ENCODE measurements around the gene FOSB. TPM values are rescaled to one million over a fixed set of nuclear protein-coding genes. Genes with fewer than 3 reads are reported as not detected.

The FOSB gene
- total and polyA plus RNA-seq, 9 of the 15 experiments (the other 6 are each of a cell fraction or from before 2014, with no cell fraction given): 0.11 to 2.7 (median 0.73) TPM

DNA sequence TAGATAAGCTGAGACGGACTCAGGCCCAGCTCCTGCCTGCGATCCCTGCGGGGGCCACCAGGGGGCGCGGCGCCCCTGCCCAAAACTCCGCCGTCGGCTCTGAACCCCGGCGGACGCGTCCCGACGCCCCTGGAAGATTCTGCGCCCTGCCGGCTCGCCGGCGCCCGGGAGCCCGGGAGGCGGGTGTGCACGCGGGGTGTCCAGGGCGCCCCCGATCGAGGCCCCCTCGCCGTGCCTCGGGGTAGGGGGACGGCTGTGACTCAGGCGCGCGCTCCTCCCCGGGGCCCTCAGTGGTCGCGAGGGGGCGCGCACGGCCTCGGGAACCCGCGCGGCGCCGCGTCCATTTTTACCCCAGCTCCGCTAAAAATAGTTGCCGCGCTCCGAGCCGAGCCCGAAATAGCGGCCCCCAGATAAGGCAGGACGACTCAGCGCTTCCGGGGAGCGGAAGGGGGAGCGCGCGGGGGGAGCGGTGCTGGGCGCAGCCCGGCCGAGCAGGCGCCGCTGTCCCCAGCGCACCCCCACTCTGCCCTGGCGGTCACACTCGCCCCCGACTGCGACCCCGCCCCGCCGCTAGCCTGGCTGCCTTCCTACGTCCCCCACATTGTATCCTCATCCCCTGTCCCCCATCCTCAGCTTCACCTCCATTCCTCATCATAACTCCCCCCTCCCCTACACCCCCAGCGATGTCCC lies 28.1 kb upstream of the FOSB start (continued):
- peak in 1 of 2 experiments; percentile 98; a peak in 2 of 4 replicates for TF ChIP-seq TBL1XR1 (IDR thresholded peaks at IDR 0.05; ENCODE audit: low read length in 2 of 2)
- peak; percentile 77; the same call in 1 of the 2 replicates for TF ChIP-seq TGIF2 (CRISPR knock-in tag; IDR thresholded peaks at IDR 0.05)
- peak; percentile 86 to 90 for TF ChIP-seq NONO (IDR thresholded peaks at IDR 0.05; ENCODE audit: low read depth in 2 of 2, low read length in 1 of 2)
- TF ChIP-seq TBP (optimal IDR thresholded peaks at IDR 0.05; ENCODE audit: low read depth, low read length): peak; percentile 67
- TF ChIP-seq MEF2D (tag; conservative IDR thresholded peaks at IDR 0.05; ENCODE audit: low read depth): peak; percentile 100
- no peak for TF ChIP-seq HDAC2 (IDR thresholded peaks at IDR 0.05)
- peak; percentile 82 for TF ChIP-seq ZFX (CRISPR knock-in tag; IDR thresholded peaks at IDR 0.05)
- TF ChIP-seq PCBP1 (IDR thresholded peaks at IDR 0.05; ENCODE audit: low read depth, low read length, poor library complexity, severe bottlenecking): peak; percentile 93
- no peak for TF ChIP-seq BRD9 (IDR thresholded peaks at IDR 0.05; ENCODE audit: low read depth, partially characterized antibody)
- TF ChIP-seq BCL6 (CRISPR knock-in tag; IDR thresholded peaks at IDR 0.05): no peak
- TF ChIP-seq, protein P1, sequence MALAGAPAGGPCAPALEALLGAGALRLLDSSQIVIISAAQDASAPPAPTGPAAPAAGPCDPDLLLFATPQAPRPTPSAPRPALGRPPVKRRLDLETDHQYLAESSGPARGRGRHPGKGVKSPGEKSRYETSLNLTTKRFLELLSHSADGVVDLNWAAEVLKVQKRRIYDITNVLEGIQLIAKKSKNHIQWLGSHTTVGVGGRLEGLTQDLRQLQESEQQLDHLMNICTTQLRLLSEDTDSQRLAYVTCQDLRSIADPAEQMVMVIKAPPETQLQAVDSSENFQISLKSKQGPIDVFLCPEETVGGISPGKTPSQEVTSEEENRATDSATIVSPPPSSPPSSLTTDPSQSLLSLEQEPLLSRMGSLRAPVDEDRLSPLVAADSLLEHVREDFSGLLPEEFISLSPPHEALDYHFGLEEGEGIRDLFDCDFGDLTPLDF (CRISPR knock-in tag; IDR thresholded peaks at IDR 0.05): peak; percentile 81; the same call in 1 of the 2 replicates
- TF ChIP-seq SUPT5H (IDR thresholded peaks at IDR 0.05): peak; percentile 54
- TF ChIP-seq, protein P2, sequence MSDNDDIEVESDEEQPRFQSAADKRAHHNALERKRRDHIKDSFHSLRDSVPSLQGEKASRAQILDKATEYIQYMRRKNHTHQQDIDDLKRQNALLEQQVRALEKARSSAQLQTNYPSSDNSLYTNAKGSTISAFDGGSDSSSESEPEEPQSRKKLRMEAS (CRISPR knock-in tag; IDR thresholded peaks at IDR 0.05): peak; percentile 60
- TF ChIP-seq PHF20 (IDR thresholded peaks at IDR 0.05; ENCODE audit: partially characterized antibody): peak; percentile 40
- TF ChIP-seq TEAD4 (IDR thresholded peaks at IDR 0.05; ENCODE audit: low read length): peak; percentile 41; the same call in 1 of the 2 replicates
- no peak for TF ChIP-seq TEAD4 (CRISPR knock-in tag; IDR thresholded peaks at IDR 0.05; ENCODE audit: borderline replicate concordance)
- TF ChIP-seq, protein P3, sequence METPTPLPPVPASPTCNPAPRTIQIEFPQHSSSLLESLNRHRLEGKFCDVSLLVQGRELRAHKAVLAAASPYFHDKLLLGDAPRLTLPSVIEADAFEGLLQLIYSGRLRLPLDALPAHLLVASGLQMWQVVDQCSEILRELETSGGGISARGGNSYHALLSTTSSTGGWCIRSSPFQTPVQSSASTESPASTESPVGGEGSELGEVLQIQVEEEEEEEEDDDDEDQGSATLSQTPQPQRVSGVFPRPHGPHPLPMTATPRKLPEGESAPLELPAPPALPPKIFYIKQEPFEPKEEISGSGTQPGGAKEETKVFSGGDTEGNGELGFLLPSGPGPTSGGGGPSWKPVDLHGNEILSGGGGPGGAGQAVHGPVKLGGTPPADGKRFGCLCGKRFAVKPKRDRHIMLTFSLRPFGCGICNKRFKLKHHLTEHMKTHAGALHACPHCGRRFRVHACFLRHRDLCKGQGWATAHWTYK (CRISPR knock-in tag; IDR thresholded peaks at IDR 0.05): peak; percentile 60; the same call in 1 of the 2 replicates
- no peak for TF ChIP-seq IFI16 (CRISPR knock-in tag; IDR thresholded peaks at IDR 0.05)
- TF ChIP-seq, protein P4, sequence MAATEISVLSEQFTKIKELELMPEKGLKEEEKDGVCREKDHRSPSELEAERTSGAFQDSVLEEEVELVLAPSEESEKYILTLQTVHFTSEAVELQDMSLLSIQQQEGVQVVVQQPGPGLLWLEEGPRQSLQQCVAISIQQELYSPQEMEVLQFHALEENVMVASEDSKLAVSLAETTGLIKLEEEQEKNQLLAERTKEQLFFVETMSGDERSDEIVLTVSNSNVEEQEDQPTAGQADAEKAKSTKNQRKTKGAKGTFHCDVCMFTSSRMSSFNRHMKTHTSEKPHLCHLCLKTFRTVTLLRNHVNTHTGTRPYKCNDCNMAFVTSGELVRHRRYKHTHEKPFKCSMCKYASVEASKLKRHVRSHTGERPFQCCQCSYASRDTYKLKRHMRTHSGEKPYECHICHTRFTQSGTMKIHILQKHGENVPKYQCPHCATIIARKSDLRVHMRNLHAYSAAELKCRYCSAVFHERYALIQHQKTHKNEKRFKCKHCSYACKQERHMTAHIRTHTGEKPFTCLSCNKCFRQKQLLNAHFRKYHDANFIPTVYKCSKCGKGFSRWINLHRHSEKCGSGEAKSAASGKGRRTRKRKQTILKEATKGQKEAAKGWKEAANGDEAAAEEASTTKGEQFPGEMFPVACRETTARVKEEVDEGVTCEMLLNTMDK (IDR thresholded peaks at IDR 0.05; ENCODE audit: borderline replicate concordance, insufficient read depth, low read depth, low read length, poor library complexity, severe bottlenecking): peak; percentile 80
- peak; percentile 62; the same call in 1 of the 2 replicates for TF ChIP-seq CREB1 (IDR thresholded peaks at IDR 0.05)
- no peak for TF ChIP-seq CREB1 (CRISPR knock-in tag; IDR thresholded peaks at IDR 0.05)
- TF ChIP-seq, protein P5, sequence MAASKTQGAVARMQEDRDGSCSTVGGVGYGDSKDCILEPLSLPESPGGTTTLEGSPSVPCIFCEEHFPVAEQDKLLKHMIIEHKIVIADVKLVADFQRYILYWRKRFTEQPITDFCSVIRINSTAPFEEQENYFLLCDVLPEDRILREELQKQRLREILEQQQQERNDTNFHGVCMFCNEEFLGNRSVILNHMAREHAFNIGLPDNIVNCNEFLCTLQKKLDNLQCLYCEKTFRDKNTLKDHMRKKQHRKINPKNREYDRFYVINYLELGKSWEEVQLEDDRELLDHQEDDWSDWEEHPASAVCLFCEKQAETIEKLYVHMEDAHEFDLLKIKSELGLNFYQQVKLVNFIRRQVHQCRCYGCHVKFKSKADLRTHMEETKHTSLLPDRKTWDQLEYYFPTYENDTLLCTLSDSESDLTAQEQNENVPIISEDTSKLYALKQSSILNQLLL (CRISPR knock-in tag; IDR thresholded peaks at IDR 0.05; ENCODE audit: borderline replicate concordance): no peak
